IMR-90 (cell line): Measurements from ENCODE around the gene CCDC85B. TPM values are rescaled to one million over a fixed set of nuclear protein-coding genes. Genes with fewer than 3 reads are reported as not detected.
A peak's percentile ranks its signal among the peaks of the same experiment; 100 is the strongest.

Experiments used
- ATAC-seq: fragments of 200-7000 bp; cut with Tn5 transposase; 2 replicates; pipeline ENCODE4 v1.9.1; 2020; ENCODE audit warnings: low read depth, mild to moderate bottlenecking, moderate library complexity
- BruUV-seq: library from RNA; stranded (reverse); fragments of 400-500 nt; replicated peaks from 2 replicates; lab custom pipeline; 2021; lab: Mats Ljungman, UMichigan
- CTCF ChIA-PET: fragments of 300-600 bp; formaldehyde crosslinking; extraction: SDS; loops from one replicate; lab custom pipeline; 2021; ENCODE audit warnings: antibody characterized with exemption; lab: Yijun Ruan, JAX
- POLR2A ChIA-PET: fragments of 300-600 bp; sonication (Branson Sonifier 250); formaldehyde crosslinking; loops from one replicate; lab custom pipeline; 2022; ENCODE audit warnings: antibody characterized with exemption; ENCODE audit not compliant: unreplicated experiment; lab: Charles Lee
- DNase-seq: peaks from one replicate; pipeline ENCODE4 v3.0.0; 2013
- H2AFZ ChIP-seq: replicated peaks from 2 replicates; pipeline ENCODE3; 2013; ENCODE audit warnings: low read length, mild to moderate bottlenecking; ENCODE audit not compliant: poor library complexity
- H2AK5ac ChIP-seq: 2 replicates; pipeline ENCODE4 v1.6.1; 2013; ENCODE audit warnings: low read depth, low read length, inconsistent platforms
- H2AK9ac ChIP-seq: replicated peaks from 2 replicates; pipeline ENCODE3; 2013; ENCODE audit warnings: mild to moderate bottlenecking, low read depth, low read length, moderate library complexity; ENCODE audit not compliant: poor library complexity
- H2BK120ac ChIP-seq: 2 replicates; pipeline ENCODE4 v1.6.1; 2013; ENCODE audit warnings: low read depth, low read length, inconsistent platforms
- H2BK15ac ChIP-seq: 3 replicates; pipeline ENCODE4 v1.6.1; 2013; ENCODE audit warnings: low read depth, low read length, inconsistent platforms
- H2BK20ac ChIP-seq: 2 replicates; pipeline ENCODE4 v1.6.1; 2013; ENCODE audit warnings: low read depth, mild to moderate bottlenecking, inconsistent platforms, low read length, moderate library complexity
- H2BK5ac ChIP-seq: 2 replicates; pipeline ENCODE4 v1.6.1; 2013; ENCODE audit warnings: mild to moderate bottlenecking, low read depth, low read length, inconsistent platforms; ENCODE audit not compliant: poor library complexity, severe bottlenecking
- H3K14ac ChIP-seq: replicated peaks from 2 replicates; pipeline ENCODE4 v1.6.1; 2013; ENCODE audit warnings: low read depth, low read length, inconsistent platforms
- H3K18ac ChIP-seq: 2 replicates; pipeline ENCODE4 v1.6.1; 2013; ENCODE audit warnings: low read depth, low read length, control low read depth
- H3K23ac ChIP-seq: 2 replicates; pipeline ENCODE4 v1.6.1; 2013; ENCODE audit warnings: low read depth, low read length, inconsistent platforms
- H3K27ac ChIP-seq: 2 replicates; pipeline ENCODE4 v1.5.1; 2013; ENCODE audit warnings: mild to moderate bottlenecking, control low read depth, low read length; ENCODE audit not compliant: insufficient read depth
- H3K27me3 ChIP-seq: 2 replicates; pipeline ENCODE4 v1.6.1; 2013; ENCODE audit warnings: low read length; ENCODE audit not compliant: control insufficient read depth, insufficient read depth
- H3K36me3 ChIP-seq: 2 replicates; pipeline ENCODE4 v1.6.1; 2013; ENCODE audit warnings: low read length, mixed read lengths; ENCODE audit not compliant: control insufficient read depth, insufficient read depth
- H3K4ac ChIP-seq: 2 replicates; pipeline ENCODE4 v1.6.1; 2013; ENCODE audit warnings: low read depth, low read length, inconsistent platforms
- H3K4me1 ChIP-seq: 2 replicates; pipeline ENCODE4 v1.6.1; 2013; ENCODE audit warnings: low read length, mixed read lengths; ENCODE audit not compliant: control insufficient read depth, insufficient read depth
- H3K4me2 ChIP-seq: 2 replicates; pipeline ENCODE4 v1.6.1; 2013; ENCODE audit warnings: low read depth, mild to moderate bottlenecking, control low read depth, low read length, moderate library complexity
- H3K4me3 ChIP-seq: 2 replicates; pipeline ENCODE4 v1.5.1; 2013; ENCODE audit warnings: low read depth, mild to moderate bottlenecking, control low read depth, low read length, moderate library complexity; ENCODE audit not compliant: insufficient read depth
- H3K56ac ChIP-seq: 2 replicates; pipeline ENCODE4 v1.6.1; 2013; ENCODE audit warnings: low read length, inconsistent platforms; ENCODE audit not compliant: insufficient read depth; ENCODE audit errors: extremely low read depth
- H3K79me1 ChIP-seq, 2 experiments: 2 replicates each; pipeline ENCODE4 v1.6.1; 2013; ENCODE audit warnings: low read length in 2 of 2, inconsistent platforms in 1 of 2, low read depth in 1 of 2
- H3K9ac ChIP-seq: 2 replicates; pipeline ENCODE4 v1.6.1; 2013; ENCODE audit warnings: low read depth, low read length, control low read depth
- H3K9me1 ChIP-seq: 2 replicates; pipeline ENCODE4 v1.6.1; 2013; ENCODE audit warnings: low read length, inconsistent platforms; ENCODE audit not compliant: insufficient read depth
- H3K9me3 ChIP-seq: 2 replicates; pipeline ENCODE4 v1.6.1; 2013; ENCODE audit warnings: low read length; ENCODE audit not compliant: control insufficient read depth, insufficient read depth
- H4K20me1 ChIP-seq: 2 replicates; pipeline ENCODE4 v1.6.1; 2013; ENCODE audit warnings: low read length, inconsistent platforms; ENCODE audit not compliant: insufficient read depth
- H4K5ac ChIP-seq: 2 replicates; pipeline ENCODE4 v1.6.1; 2013; ENCODE audit warnings: mild to moderate bottlenecking, low read depth, low read length, control low read depth
- H4K8ac ChIP-seq, 2 experiments: 2 replicates each; pipeline ENCODE4 v1.6.1; 2013; ENCODE audit warnings: low read depth in 2 of 2, low read length in 2 of 2, control low read depth in 1 of 2, inconsistent platforms in 1 of 2
- H4K91ac ChIP-seq: 2 replicates; pipeline ENCODE4 v1.6.1; 2013; ENCODE audit warnings: low read depth, low read length, inconsistent platforms; ENCODE audit not compliant: insufficient read depth
- CEBPB ChIP-seq: IDR thresholded peaks from 2 replicates; pipeline ENCODE4 v1.6.1; 2012; ENCODE audit warnings: low read depth, low read length, improper control_type of control experiment
- CHD1 ChIP-seq: IDR thresholded peaks from 2 replicates; pipeline ENCODE4 v1.6.1; 2012; ENCODE audit warnings: low read depth, low read length, improper control_type of control experiment
- CTCF ChIP-seq: conservative IDR thresholded peaks from 2 replicates; pipeline ENCODE4 v1.5.1; 2012; ENCODE audit warnings: mild to moderate bottlenecking, low read depth, low read length, improper control_type of control experiment
- MAFK ChIP-seq: IDR thresholded peaks from 2 replicates; pipeline ENCODE4 v1.6.1; 2012; ENCODE audit warnings: low read depth, low read length, improper control_type of control experiment
- NFE2L2 ChIP-seq: fragments of 150-350 bp; IDR thresholded peaks from 2 replicates; pipeline ENCODE4 v1.6.1; 2016; ENCODE audit warnings: low read depth, mild to moderate bottlenecking, low read length
- POLR2A ChIP-seq: IDR thresholded peaks from 2 replicates; pipeline ENCODE4 v1.6.1; 2012; ENCODE audit warnings: mild to moderate bottlenecking, low read depth, low read length
- RAD21 ChIP-seq: IDR thresholded peaks from 2 replicates; pipeline ENCODE4 v1.6.1; 2012; ENCODE audit warnings: low read length, improper control_type of control experiment
- SMC3 ChIP-seq: fragments of 150-350 bp; IDR thresholded peaks from 2 replicates; pipeline ENCODE4 v1.6.1; 2016; ENCODE audit warnings: low read depth, mild to moderate bottlenecking, antibody characterized with exemption, low read length, moderate library complexity
- WGBS, 2 experiments: methylation state at CpG; one replicate each; pipeline versions ENCODE4 v1.1.5 to v1.1.7; 2013; ENCODE audit warnings: missing lambda C conversion rate in 2 of 2; ENCODE audit not compliant: insufficient read length in 1 of 2; ENCODE audit errors: extremely low coverage in 2 of 2; 5-methylcytosine and 5-hydroxymethylcytosine counted together
- dilution Hi-C: fragments of 300-500 bp; cut with HindIII; formaldehyde crosslinking; loops from one replicate; pipeline ENCODE4 v1.14.3; 2018; ENCODE audit warnings: low sequenced_read_pairs; ENCODE audit not compliant: unreplicated experiment
- in situ Hi-C: fragments of 300-500 bp; cut with MboI; formaldehyde crosslinking; loops from 3 replicates; pipeline ENCODE4 v1.14.3; 2019; ENCODE audit warnings: low sequenced_read_pairs, inconsistent platforms, mixed read lengths
- intact Hi-C: fragments of 100-400 bp; cut with micrococcal nuclease; formaldehyde crosslinking; loops from 2 replicates; pipeline ENCODE4 v1.10.0; 2022
- polyA plus RNA-seq, 3 experiments: library from polyadenylated mRNA; depleted of rRNA; stranded (reverse); fragments of >200 nt; gene quantifications; 2 replicates each; pipeline ENCODE4 v1.2.3, GENCODE V29; 2012; ENCODE audit warnings: low replicate concordance in 1 of 3
- total RNA-seq: library from RNA; depleted of rRNA; stranded (reverse); fragments of >200 nt; gene quantifications from 2 replicates; pipeline ENCODE4 v1.2.3, GENCODE V29; 2012

CCDC85B gene
- total and polyA plus RNA-seq, 2 of the 4 experiments (the other 2 are of a cell fraction): 17.6 to 35.4 TPM

GRCh38 chr11:65850217-65851082, 40.0 kb upstream of the CCDC85B start (continued):
- TF ChIP-seq RAD21 (no peak), CHD1 (no peak)

GRCh38 chr11:65851083-65851579, 39.3 kb upstream of the CCDC85B start:
- ATAC-seq: peak; percentile 24
- peaks cover 53% of the 10 kb centered on the region for H3K36me3 ChIP-seq
- no peak overlapping the region for H3K4me2 ChIP-seq

More at GRCh38 chr11:65851083-65851579, 39.3 kb upstream of the CCDC85B start:
- BruUV-seq: no TSS peak
- no peaks in the 10 kb centered on the region for H3K9me3 ChIP-seq
- peak overlapping the region; percentile 71 for H2AK9ac ChIP-seq
- no peak overlapping the region for H2BK120ac ChIP-seq
- H3K4me3 ChIP-seq: no peak overlapping the region
- TF ChIP-seq CTCF (peak; percentile 27), NFE2L2 (no peak), CEBPB (no peak), SMC3 (no peak), MAFK (no peak), POLR2A (peak; percentile 35; the same call in 1 of the 2 replicates)
- WGBS, 2 experiments: no CpG with 5 or more reads among the region's 14 CpGs
- no peak overlapping the region for H3K27ac ChIP-seq
- no peak overlapping the region for H2BK15ac ChIP-seq
- H2BK5ac ChIP-seq: no peak overlapping the region
- H3K4me1 ChIP-seq: peaks cover 3% of the 10 kb centered on the region; the same call in 1 of the 2 replicates
- peaks cover 20 to 48% of the 10 kb centered on the region in 2 experiments for H3K79me1 ChIP-seq
- H3K9ac ChIP-seq: no peak overlapping the region
- no peak overlapping the region for H3K23ac ChIP-seq
- in situ Hi-C loops (no loop called here), dilution Hi-C loops (no loop called here), intact Hi-C loops (no loop called here)
- H3K14ac ChIP-seq: no peak overlapping the region
- peaks cover 27% of the 10 kb centered on the region for H3K9me1 ChIP-seq
- ChIA-PET POLR2A (no interaction called here), CTCF (interaction anchor here (0.7 to 1.1 kb wide), 2 partner anchors 14 to 33 kb away, joined by 3 read pairs; no protein-coding TSS in a partner anchor)
- no peak overlapping the region for H3K18ac ChIP-seq
- no peak overlapping the region for H2AK5ac ChIP-seq
- H4K8ac ChIP-seq: no peak overlapping the region
- H4K20me1 ChIP-seq: peaks cover 62% of the 10 kb centered on the region
- no peak overlapping the region for H2BK20ac ChIP-seq
- no peak overlapping the region for H3K56ac ChIP-seq
- H3K27me3 ChIP-seq: no peaks in the 10 kb centered on the region
- H4K5ac ChIP-seq: no peak overlapping the region
- H2AFZ ChIP-seq: peak overlapping the region; percentile 34
- DNase-seq: no peak
- no peak overlapping the region for H3K4ac ChIP-seq
- no peak overlapping the region for H4K91ac ChIP-seq
